Neural progenitor cell (in vitro differentiated cells): ENCODE data around the gene RAB24.

Experiments used
- CTCF ChIP-seq: fragments of 200-600 bp; sonication (generic); IDR thresholded peaks from 2 replicates; pipeline ENCODE4 v1.5.1; 2017; ENCODE audit warnings: antibody characterized with exemption, mild to moderate bottlenecking
- EZH2 ChIP-seq: fragments of 200-600 bp; sonication (generic); IDR thresholded peaks from 2 replicates; pipeline ENCODE4 v1.6.1; 2017; ENCODE audit warnings: antibody characterized with exemption, mild to moderate bottlenecking, moderate library complexity
- EZH2phosphoT487 ChIP-seq: fragments of 200-600 bp; sonication (generic); IDR thresholded peaks from 2 replicates; pipeline ENCODE4 v1.6.1; 2017; ENCODE audit warnings: antibody characterized with exemption

GRCh38 chr5:177300236-177300880 lies 3.2 kb downstream of the RAB24 start:
- TF ChIP-seq CTCF (no peak), EZH2 (no peak), EZH2phosphoT487 (no peak)
